ENCODE results near the gene RGS9BP.

DNA sequence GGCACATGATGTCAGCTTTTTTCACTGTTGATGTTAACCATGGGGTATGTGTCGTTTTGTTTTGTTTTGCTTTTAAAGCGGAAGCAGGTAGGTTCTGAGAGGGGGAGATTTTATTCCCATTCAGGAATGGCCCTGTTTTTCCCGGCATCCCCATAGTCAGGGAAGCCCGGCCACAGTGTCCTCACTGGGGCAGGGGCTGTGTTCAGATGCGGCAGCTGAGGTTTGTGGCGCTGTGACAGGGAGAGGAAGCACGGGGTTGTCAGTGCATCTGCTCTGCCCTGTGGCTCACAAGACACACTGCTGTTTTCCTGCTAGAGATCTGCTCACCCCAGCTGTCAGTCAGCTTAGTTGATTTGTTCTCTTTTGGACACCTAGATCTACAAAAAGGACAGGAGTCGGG, 28.3 kb upstream of the RGS9BP start:
- TF ChIP-seq, protein P1, sequence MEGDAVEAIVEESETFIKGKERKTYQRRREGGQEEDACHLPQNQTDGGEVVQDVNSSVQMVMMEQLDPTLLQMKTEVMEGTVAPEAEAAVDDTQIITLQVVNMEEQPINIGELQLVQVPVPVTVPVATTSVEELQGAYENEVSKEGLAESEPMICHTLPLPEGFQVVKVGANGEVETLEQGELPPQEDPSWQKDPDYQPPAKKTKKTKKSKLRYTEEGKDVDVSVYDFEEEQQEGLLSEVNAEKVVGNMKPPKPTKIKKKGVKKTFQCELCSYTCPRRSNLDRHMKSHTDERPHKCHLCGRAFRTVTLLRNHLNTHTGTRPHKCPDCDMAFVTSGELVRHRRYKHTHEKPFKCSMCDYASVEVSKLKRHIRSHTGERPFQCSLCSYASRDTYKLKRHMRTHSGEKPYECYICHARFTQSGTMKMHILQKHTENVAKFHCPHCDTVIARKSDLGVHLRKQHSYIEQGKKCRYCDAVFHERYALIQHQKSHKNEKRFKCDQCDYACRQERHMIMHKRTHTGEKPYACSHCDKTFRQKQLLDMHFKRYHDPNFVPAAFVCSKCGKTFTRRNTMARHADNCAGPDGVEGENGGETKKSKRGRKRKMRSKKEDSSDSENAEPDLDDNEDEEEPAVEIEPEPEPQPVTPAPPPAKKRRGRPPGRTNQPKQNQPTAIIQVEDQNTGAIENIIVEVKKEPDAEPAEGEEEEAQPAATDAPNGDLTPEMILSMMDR (IDR thresholded peaks at IDR 0.05), result no peak
- no peak for TF ChIP-seq EZH2phosphoT487 (IDR thresholded peaks at IDR 0.05)

All from neural progenitor cell (in vitro differentiated cells).